GM12878 (cell line): ENCODE measurements around the gene CCDC85B. TPM values are rescaled to one million over a fixed set of nuclear protein-coding genes. Genes with fewer than 3 reads are reported as not detected.
A peak's percentile ranks its signal among the peaks of the same experiment; 100 is the strongest.

Experiments used
- ATAC-seq: fragments of 200-7000 bp; cut with Tn5 transposase; 3 replicates; pipeline ENCODE4 v1.9.1; 2020; ENCODE audit warnings: mild to moderate bottlenecking, moderate library complexity
- BruUV-seq: library from RNA; stranded (reverse); fragments of 400-500 nt; replicated peaks from 2 replicates; lab custom pipeline; 2021; lab: Mats Ljungman, UMichigan
- CTCF ChIA-PET: fragments of 300-600 bp; sonication (Branson Sonifier 250); formaldehyde crosslinking; extraction: SDS; loops from one replicate; lab custom pipeline; 2021; ENCODE audit warnings: inconsistent platforms; lab: Yijun Ruan, JAX
- POLR2A ChIA-PET: fragments of 350-600 bp; formaldehyde crosslinking; extraction: SDS; loops from one replicate; lab custom pipeline; 2021; ENCODE audit warnings: inconsistent platforms; lab: Charles Lee
- RAD21 ChIA-PET: fragments of 300-600 bp; sonication (Branson Sonifier 250); formaldehyde crosslinking; loops from one replicate; lab custom pipeline; 2023; ENCODE audit warnings: antibody characterized with exemption; ENCODE audit not compliant: unreplicated experiment; lab: Charles Lee
- SMC1A ChIA-PET: fragments of 300-600 bp; sonication (Branson Sonifier 250); formaldehyde crosslinking; loops from one replicate; lab custom pipeline; 2023; ENCODE audit not compliant: unreplicated experiment, uncharacterized antibody; lab: Charles Lee
- DNase-seq: peaks from one replicate; pipeline ENCODE4 v3.0.0-alpha.2; 2011; ENCODE audit warnings: low read depth, low spot score
- FAIRE-seq: peaks from 3 replicates; lab custom pipeline; 2011; peaks lifted over from hg19 to GRCh38; lab: Jason Lieb, UNC
- H2AFZ ChIP-seq: 2 replicates; pipeline ENCODE4 v1.6.0; 2011; ENCODE audit warnings: low read depth, low read length, control low read depth; ENCODE audit not compliant: control insufficient read depth
- H3K27ac ChIP-seq: 2 replicates; pipeline ENCODE4 v1.5.1; 2011; ENCODE audit warnings: control low read depth; ENCODE audit not compliant: control insufficient read depth, insufficient read depth
- H3K27me3 ChIP-seq, 2 experiments: replicated peaks in 1 of 2; 2 replicates each; pipeline versions ENCODE4 v1.6.0 to v1.6.1; 2011; ENCODE audit warnings: low read length in 1 of 2; ENCODE audit not compliant: control insufficient read depth in 2 of 2, insufficient read depth in 2 of 2
- H3K36me3 ChIP-seq, 2 experiments: 2 replicates each; pipeline ENCODE4 v1.5.1; 2011; ENCODE audit warnings: low read length in 1 of 2; ENCODE audit not compliant: control insufficient read depth in 2 of 2, insufficient read depth in 2 of 2
- H3K4me1 ChIP-seq: 2 replicates; pipeline ENCODE4 v1.6.1; 2011; ENCODE audit warnings: mild to moderate bottlenecking, low read length, moderate library complexity, mixed read lengths; ENCODE audit not compliant: control insufficient read depth, insufficient read depth
- H3K4me2 ChIP-seq: 2 replicates; pipeline ENCODE4 v1.6.0; 2011; ENCODE audit warnings: control low read depth; ENCODE audit not compliant: control insufficient read depth, insufficient read depth
- H3K4me3 ChIP-seq: fragments of 200-600 bp; sonication (generic); 2 replicates; pipeline ENCODE4 v1.5.1; 2016
- H3K79me2 ChIP-seq: 2 replicates; pipeline ENCODE4 v1.6.0; 2011; ENCODE audit warnings: low read length; ENCODE audit not compliant: control insufficient read depth, insufficient read depth
- H3K9ac ChIP-seq: 2 replicates; pipeline ENCODE4 v1.8.0; 2011; ENCODE audit warnings: low read length, control low read depth, mixed read lengths; ENCODE audit not compliant: control insufficient read depth, insufficient read depth
- H3K9me3 ChIP-seq: replicated peaks from 3 replicates; pipeline ENCODE4 v1.5.1; 2011; ENCODE audit warnings: mild to moderate bottlenecking, low read length; ENCODE audit not compliant: control insufficient read depth, insufficient read depth
- H4K20me1 ChIP-seq: 2 replicates; pipeline ENCODE4 v1.6.0; 2011; ENCODE audit not compliant: control insufficient read depth, insufficient read depth
- POLR2A ChIP-seq: IDR thresholded peaks from 2 replicates; pipeline ENCODE4 v1.6.1; 2011; ENCODE audit warnings: low read depth, mild to moderate bottlenecking, low read length
- SKIL ChIP-seq: fragments of 450-650 bp; IDR thresholded peaks from 2 replicates; pipeline ENCODE4 v1.6.1; 2017; ENCODE audit warnings: mild to moderate bottlenecking, low read depth, inconsistent platforms; ENCODE audit not compliant: poor library complexity, severe bottlenecking
- STAT1 ChIP-seq: fragments of 450-650 bp; conservative IDR thresholded peaks from 2 replicates; pipeline ENCODE4 v1.6.1; 2014; ENCODE audit warnings: antibody characterized with exemption, mild to moderate bottlenecking
- WGBS: methylation state at CpG from one replicate; pipeline ENCODE4 v1.1.6; 2016; ENCODE audit warnings: low lambda C conversion rate; ENCODE audit not compliant: insufficient replicate concordance, insufficient coverage; ENCODE audit errors: missing lambda C conversion rate; 5-methylcytosine and 5-hydroxymethylcytosine counted together
- in situ Hi-C: fragments of 300-500 bp; cut with MboI; formaldehyde crosslinking; loops from 9 replicates; pipeline ENCODE4 v1.14.3; 2018; ENCODE audit warnings: mixed read lengths
- intact Hi-C: fragments of 100-400 bp; cut with micrococcal nuclease; formaldehyde crosslinking; loops from one replicate; pipeline ENCODE4 v1.14.2; 2022; ENCODE audit not compliant: unreplicated experiment
- polyA plus RNA-seq, 11 experiments: library from polyadenylated mRNA; depleted of rRNA in 4 of 11; unstranded in 6 of 11; stranded (reverse) in 5 of 11; fragments of >200 nt; fragmentation: Nextera tagmentation in 4 of 11; fragmentation: Illumina TruSeq in 1 of 11; extraction: Ambion mirVana in 4 of 11; extraction: Trizol in 1 of 11; gene quantifications; 1 replicate in 1 of 11; 2 replicates in 10 of 11; pipeline versions ENCODE4 v1.2.1 to v1.2.3, GENCODE V29; 2011 to 2016; ENCODE audit warnings: inconsistent platforms in 2 of 11, missing spikeins in 2 of 11, low read depth in 1 of 11
- total RNA-seq, 4 experiments: library from RNA; depleted of rRNA in 3 of 4; stranded (reverse); fragments of >200 nt in 3 of 4; fragmentation: Illumina TruSeq in 1 of 4; extraction: Trizol in 1 of 4; gene quantifications; 2 replicates each; pipeline versions ENCODE4 v1.2.1 to v1.2.3, GENCODE V29; 2013 to 2021

Gene CCDC85B
- total and polyA plus RNA-seq, 10 of the 15 experiments (the other 5 are each of a cell fraction or from before 2014, with no cell fraction given): 0.32 to 114 (median 49.5) TPM

GRCh38 chr11:65880027-65880426 is 10.4 kb upstream of the CCDC85B start:
- Histone ChIP-seq H3K4me3 (no peak overlapping the region), H2AFZ (no peak overlapping the region), H3K36me3 (peaks cover 9 to 14% of the 10 kb centered on the region in 2 experiments; a peak in 3 of 4 replicates), H3K9me3 (no peaks in the 10 kb centered on the region), H3K27me3 (no peaks in the 10 kb centered on the region), H3K4me1 (peaks cover 9% of the 10 kb centered on the region), H4K20me1 (no peaks in the 10 kb centered on the region), H3K4me2 (no peak overlapping the region)
- ChIA-PET RAD21 (no interaction called here), POLR2A (interaction anchor here (0.7 to 2.6 kb wide), 2 partner anchors 11 to 97 kb away, joined by 3 to 8 read pairs; partner anchors contain the start of gene CCDC85B), CTCF (interaction anchor here (1.7 kb wide), 1 partner anchor 20 kb away, joined by 9 read pairs; the partner anchor contains the start of gene MUS81), SMC1A (no interaction called here)
- ATAC-seq (no peak), DNase-seq (no peak), FAIRE-seq (no peak)
- in situ Hi-C loops: loop anchor here (5.0 kb wide), 1 partner anchor 107 kb away; no protein-coding TSS in a partner anchor
- BruUV-seq: no TSS peak
- no peak for TF ChIP-seq STAT1
- TF ChIP-seq, all 136 proteins: peak for 0
- H3K27ac ChIP-seq: no peak overlapping the region
- 79% methylated on average over 7 of the region's 7 CpGs for WGBS
- intact Hi-C loops: no loop called here
- H3K9ac ChIP-seq: no peak overlapping the region
- peaks cover 3% of the 10 kb centered on the region for H3K79me2 ChIP-seq

GRCh38 chr11:65880844-65881421 is 9.5 kb upstream of the CCDC85B start:
- Histone ChIP-seq H3K79me2 (peaks cover 4% of the 10 kb centered on the region), H3K9ac (no peak overlapping the region; the same call in 1 of the 2 replicates), H4K20me1 (no peaks in the 10 kb centered on the region), H3K4me2 (no peak overlapping the region), H3K4me1 (peaks cover 12% of the 10 kb centered on the region), H2AFZ (no peak overlapping the region), H3K36me3 (peaks cover 12 to 20% of the 10 kb centered on the region in 2 experiments; a peak in 3 of 4 replicates), H3K27ac (peak overlapping the region; percentile 4; the same call in 1 of the 2 replicates), H3K27me3 (no peaks in the 10 kb centered on the region), H3K4me3 (no peak overlapping the region), H3K9me3 (no peaks in the 10 kb centered on the region)
- DNase-seq (no peak), FAIRE-seq (no peak), ATAC-seq (no peak; the same call in 2 of the 3 replicates)
- 40% methylated on average over 7 of the region's 7 CpGs for WGBS
- no TSS peak for BruUV-seq
- RAD21 ChIA-PET: no interaction called here
- in situ Hi-C loops: loop anchor here (5.0 kb wide), 1 partner anchor 106 kb away; no protein-coding TSS in a partner anchor
- CTCF ChIA-PET: interaction anchor here (1.0 to 11.0 kb wide), 4 partner anchors 9 to 110 kb away, joined by 4 to 167 read pairs (median 5); partner anchors contain the start of gene CCDC85B
- intact Hi-C loops: no loop called here
- POLR2A ChIA-PET: interaction anchor here (0.7 to 2.6 kb wide), 3 partner anchors 10 to 98 kb away, joined by 3 to 8 read pairs (median 3); partner anchors contain the start of gene CCDC85B
- peak; percentile 43 for TF ChIP-seq POLR2A
- TF ChIP-seq SKIL: no peak
- SMC1A ChIA-PET: no interaction called here
